NCI-H146 (cell line): ENCODE data around the gene ANXA10.
A peak's percentile ranks its signal among the peaks of the same experiment; 100 is the strongest.
"Not testable (repeated sequence)": the region's sequence is repeated elsewhere in the genome, so short reads cannot be mapped to it uniquely, and the experiment has no call there.

Experiments
- DNase-seq: peaks from one replicate; lab custom pipeline; 2025; lab: John Stamatoyannopoulos, UW

Gene ANXA10

GRCh38 chr4:168118116-168118655 is 25.8 kb downstream of the ANXA10 start:
- DNase-seq = no peak

- no peak for DNase-seq
These were observed 26.8 kb downstream of the ANXA10 start for GRCh38 chr4:168119100-168119499.

- DNase-seq = no peak
These were observed 27.6 kb downstream of the ANXA10 start for GRCh38 chr4:168119890-168120289.

GRCh38 chr4:168120811-168121210 is 28.5 kb downstream of the ANXA10 start:
- DNase-seq = no peak

- DNase-seq = no peak
These were observed 31.8 kb downstream of the ANXA10 start for GRCh38 chr4:168124008-168124641.

- DNase-seq = no peak
These were observed 34.6 kb downstream of the ANXA10 start for GRCh38 chr4:168126952-168127351.

GRCh38 chr4:168128601-168129000 is 36.3 kb downstream of the ANXA10 start:
- DNase-seq = no peak

GRCh38 chr4:168129046-168129772 is 36.9 kb downstream of the ANXA10 start:
- no peak for DNase-seq

GRCh38 chr4:168129802-168130201 is 37.5 kb downstream of the ANXA10 start:
- DNase-seq = no peak

- no peak for DNase-seq
These were observed 38.9 kb downstream of the ANXA10 start for GRCh38 chr4:168131196-168131595.

GRCh38 chr4:168134651-168135050 is 42.3 kb downstream of the ANXA10 start:
- DNase-seq = no peak

GRCh38 chr4:168135860-168136259 is 43.5 kb downstream of the ANXA10 start:
- DNase-seq = not testable (repeated sequence)

- DNase-seq = not testable (repeated sequence)
These were observed 45.4 kb downstream of the ANXA10 start for GRCh38 chr4:168137695-168138094.

- DNase-seq = no peak
These were observed 45.8 kb downstream of the ANXA10 start for GRCh38 chr4:168138143-168138542.

GRCh38 chr4:168139336-168139735 is 47.0 kb downstream of the ANXA10 start:
- DNase-seq = no peak

GRCh38 chr4:168141733-168142132 is 49.4 kb downstream of the ANXA10 start:
- no peak for DNase-seq

GRCh38 chr4:168143601-168144000 is 51.3 kb downstream of the ANXA10 start:
- DNase-seq = no peak

- no peak for DNase-seq
These were observed 58.2 kb downstream of the ANXA10 start for GRCh38 chr4:168150420-168151050.

GRCh38 chr4:168151327-168151726 is 59.0 kb downstream of the ANXA10 start:
- DNase-seq = no peak

- no peak for DNase-seq
These were observed 60.6 kb downstream of the ANXA10 start for GRCh38 chr4:168152837-168153500.

GRCh38 chr4:168153596-168154440 is 61.5 kb downstream of the ANXA10 start:
- DNase-seq = peak; percentile 0
